K562 treated with DMSO at 1 percent for 24 hours (cell line): ENCODE data around the gene INPPL1. TPM values are rescaled to one million over a fixed set of nuclear protein-coding genes. Genes with fewer than 3 reads are reported as not detected.

Experiments used
- total RNA-seq: library from RNA; unstranded; fragments of 300-600 nt; gene quantifications from 2 replicates; pipeline ENCODE4 v1.2.3, GENCODE V29; 2022; ENCODE audit warnings: low read depth; ENCODE audit not compliant: insufficient read depth

Gene INPPL1, protein sequence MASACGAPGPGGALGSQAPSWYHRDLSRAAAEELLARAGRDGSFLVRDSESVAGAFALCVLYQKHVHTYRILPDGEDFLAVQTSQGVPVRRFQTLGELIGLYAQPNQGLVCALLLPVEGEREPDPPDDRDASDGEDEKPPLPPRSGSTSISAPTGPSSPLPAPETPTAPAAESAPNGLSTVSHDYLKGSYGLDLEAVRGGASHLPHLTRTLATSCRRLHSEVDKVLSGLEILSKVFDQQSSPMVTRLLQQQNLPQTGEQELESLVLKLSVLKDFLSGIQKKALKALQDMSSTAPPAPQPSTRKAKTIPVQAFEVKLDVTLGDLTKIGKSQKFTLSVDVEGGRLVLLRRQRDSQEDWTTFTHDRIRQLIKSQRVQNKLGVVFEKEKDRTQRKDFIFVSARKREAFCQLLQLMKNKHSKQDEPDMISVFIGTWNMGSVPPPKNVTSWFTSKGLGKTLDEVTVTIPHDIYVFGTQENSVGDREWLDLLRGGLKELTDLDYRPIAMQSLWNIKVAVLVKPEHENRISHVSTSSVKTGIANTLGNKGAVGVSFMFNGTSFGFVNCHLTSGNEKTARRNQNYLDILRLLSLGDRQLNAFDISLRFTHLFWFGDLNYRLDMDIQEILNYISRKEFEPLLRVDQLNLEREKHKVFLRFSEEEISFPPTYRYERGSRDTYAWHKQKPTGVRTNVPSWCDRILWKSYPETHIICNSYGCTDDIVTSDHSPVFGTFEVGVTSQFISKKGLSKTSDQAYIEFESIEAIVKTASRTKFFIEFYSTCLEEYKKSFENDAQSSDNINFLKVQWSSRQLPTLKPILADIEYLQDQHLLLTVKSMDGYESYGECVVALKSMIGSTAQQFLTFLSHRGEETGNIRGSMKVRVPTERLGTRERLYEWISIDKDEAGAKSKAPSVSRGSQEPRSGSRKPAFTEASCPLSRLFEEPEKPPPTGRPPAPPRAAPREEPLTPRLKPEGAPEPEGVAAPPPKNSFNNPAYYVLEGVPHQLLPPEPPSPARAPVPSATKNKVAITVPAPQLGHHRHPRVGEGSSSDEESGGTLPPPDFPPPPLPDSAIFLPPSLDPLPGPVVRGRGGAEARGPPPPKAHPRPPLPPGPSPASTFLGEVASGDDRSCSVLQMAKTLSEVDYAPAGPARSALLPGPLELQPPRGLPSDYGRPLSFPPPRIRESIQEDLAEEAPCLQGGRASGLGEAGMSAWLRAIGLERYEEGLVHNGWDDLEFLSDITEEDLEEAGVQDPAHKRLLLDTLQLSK
- 111 and 118 TPM in 2 replicates for total RNA-seq

DNA sequence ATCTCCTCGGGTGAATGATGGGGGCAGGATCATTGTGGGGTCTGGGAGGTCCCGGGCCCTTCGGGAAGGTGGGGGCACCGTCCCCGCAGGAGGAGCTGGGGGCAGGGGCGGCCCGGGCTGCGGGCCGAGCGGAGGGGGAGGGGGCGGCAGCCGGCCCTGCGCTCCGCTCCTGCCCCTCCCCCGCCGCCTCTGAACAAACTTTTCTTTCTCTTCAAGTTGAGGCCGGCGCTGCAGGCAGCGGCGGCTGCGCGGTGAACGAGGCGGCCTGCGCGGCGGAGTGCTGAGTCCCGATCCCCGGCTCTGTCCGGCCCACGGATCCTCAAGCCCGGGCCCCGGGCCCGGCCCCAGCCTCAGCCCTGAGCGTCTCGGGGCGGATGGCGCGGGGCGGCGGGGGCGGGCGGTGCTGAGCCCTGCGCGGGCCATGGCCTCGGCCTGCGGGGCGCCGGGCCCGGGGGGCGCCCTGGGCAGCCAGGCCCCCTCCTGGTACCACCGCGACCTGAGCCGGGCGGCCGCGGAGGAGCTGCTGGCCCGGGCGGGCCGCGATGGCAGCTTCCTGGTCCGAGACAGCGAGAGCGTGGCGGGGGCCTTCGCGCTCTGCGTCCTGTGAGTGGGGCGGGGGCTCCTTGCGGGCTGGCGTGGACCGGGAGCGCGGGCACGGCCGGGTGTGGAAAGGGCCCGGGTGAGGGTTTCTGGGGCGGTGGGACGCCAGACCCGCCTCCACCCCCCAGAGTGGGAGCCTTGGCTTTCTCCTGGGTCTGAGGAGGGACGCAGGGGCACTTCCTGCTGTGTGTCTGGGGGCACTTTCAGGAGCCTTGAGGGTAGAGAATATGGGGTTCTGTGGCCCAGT, at the start of gene INPPL1:
INPPL1 (plus strand) TSS at position 204 of the 847 bp plus-strand sequence; CDS start at position 422, 218 bp downstream.

DNA sequence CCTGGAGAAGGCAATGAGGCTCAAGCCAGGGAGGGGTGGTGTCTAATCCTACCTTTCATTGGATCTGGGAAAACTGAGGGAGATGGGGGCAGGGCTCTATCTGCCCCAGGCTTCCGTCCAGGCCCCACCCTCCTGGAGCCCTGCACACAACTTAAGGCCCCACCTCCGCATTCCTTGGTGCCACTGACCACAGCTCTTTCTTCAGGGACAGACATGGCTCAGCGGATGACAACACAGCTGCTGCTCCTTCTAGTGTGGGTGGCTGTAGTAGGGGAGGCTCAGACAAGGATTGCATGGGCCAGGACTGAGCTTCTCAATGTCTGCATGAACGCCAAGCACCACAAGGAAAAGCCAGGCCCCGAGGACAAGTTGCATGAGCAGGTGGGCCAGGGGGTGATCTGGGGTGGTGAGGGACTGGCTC, 32.6 kb upstream of the INPPL1 start, which contains the start of gene FOLR1:
FOLR1 (plus strand) TSS at position 180 of the 421 bp plus-strand sequence; CDS start at position 214, 34 bp downstream.

DNA sequence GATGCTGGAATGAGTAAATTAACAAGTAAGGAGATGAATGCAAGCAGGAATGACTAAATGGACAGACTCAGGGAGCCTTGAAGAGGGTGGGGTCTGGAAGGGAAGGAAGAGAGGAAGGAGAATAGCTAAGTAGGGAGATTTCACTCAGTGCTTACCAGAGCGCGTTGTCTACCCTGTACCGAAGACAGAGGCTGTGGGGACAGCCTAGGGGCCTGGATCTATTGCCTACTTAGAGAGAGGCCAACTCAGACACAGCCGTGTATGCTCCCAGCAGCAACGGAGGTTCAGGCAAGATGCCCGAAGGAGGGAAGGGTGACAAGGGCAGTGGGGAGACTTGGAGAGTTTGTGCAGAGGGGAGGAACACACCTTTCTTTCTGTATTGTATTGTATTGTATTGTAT, 7.9 kb upstream of the INPPL1 start, which contains the start of gene FOLR2:
FOLR2 (plus strand) TSS at position 157 of the 400 bp plus-strand sequence. CDS start 1,791 bp downstream, outside the sequence.

DNA sequence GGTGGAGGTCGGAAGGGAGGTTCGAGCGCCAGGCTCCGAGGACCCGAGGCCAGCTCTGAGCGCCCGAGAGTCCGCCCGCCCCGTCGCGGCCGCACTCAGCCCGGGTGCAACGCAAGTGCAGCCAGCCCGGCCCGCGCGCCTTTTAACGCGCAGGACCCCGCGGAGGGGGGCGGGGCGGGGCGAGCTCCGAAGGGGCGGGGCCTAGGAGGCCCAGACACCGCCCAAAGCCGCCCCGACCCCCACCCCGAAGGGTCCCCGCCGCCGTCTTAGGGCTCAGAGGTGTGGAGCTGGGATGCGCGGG, 19.4 kb downstream of the INPPL1 start, which contains the start of gene PHOX2A:
PHOX2A (minus strand) TSS at position 117 of the 301 bp plus-strand sequence. CDS start 172 bp downstream, outside the sequence.

Other genes starting within 250 kb of the INPPL1 start
- gene IL18BP, start 225.9 kb upstream of the INPPL1 start, total RNA-seq: 9.8 and 10.9 TPM in 2 replicates
- gene NUMA1, start 144.2 kb upstream of the INPPL1 start, total RNA-seq: 142 and 143 TPM in 2 replicates
- 4.6 and 6.9 TPM in 2 replicates for gene LRRC51, start 143.9 kb upstream of the INPPL1 start, total RNA-seq
- 95.2 and 103 TPM in 2 replicates for gene LAMTOR1, start 121.5 kb upstream of the INPPL1 start, total RNA-seq
- not detected in 2 replicates for gene TOMT, start 118.8 kb upstream of the INPPL1 start, total RNA-seq
- 29.7 and 44.2 TPM in 2 replicates for gene ANAPC15, start 112.1 kb upstream of the INPPL1 start, total RNA-seq
- not detected in 2 replicates for gene FOLR3, start 89.0 kb upstream of the INPPL1 start, total RNA-seq
- gene FOLR1, start 32.6 kb upstream of the INPPL1 start, total RNA-seq: 16.2 and 19.2 TPM in 2 replicates
- gene FOLR2, start 8.0 kb upstream of the INPPL1 start, total RNA-seq: not detected in 2 replicates
- not detected in 2 replicates for gene PHOX2A, start 19.4 kb downstream of the INPPL1 start, total RNA-seq
- 12.0 and 13.5 TPM in 2 replicates for gene CLPB, start 209.8 kb downstream of the INPPL1 start, total RNA-seq